GM21367 (cell line): ENCODE results near the gene FGFBP3.
"Not testable (repeated sequence)": the region's sequence is repeated elsewhere in the genome, so short reads cannot be mapped to it uniquely, and the experiment has no call there.

Source experiments
- ATAC-seq: cut with Tn5 transposase; IDR thresholded peaks from one replicate; pipeline ENCODE4 v1.9.1; 2021; ENCODE audit not compliant: unreplicated experiment

Gene FGFBP3

DNA sequence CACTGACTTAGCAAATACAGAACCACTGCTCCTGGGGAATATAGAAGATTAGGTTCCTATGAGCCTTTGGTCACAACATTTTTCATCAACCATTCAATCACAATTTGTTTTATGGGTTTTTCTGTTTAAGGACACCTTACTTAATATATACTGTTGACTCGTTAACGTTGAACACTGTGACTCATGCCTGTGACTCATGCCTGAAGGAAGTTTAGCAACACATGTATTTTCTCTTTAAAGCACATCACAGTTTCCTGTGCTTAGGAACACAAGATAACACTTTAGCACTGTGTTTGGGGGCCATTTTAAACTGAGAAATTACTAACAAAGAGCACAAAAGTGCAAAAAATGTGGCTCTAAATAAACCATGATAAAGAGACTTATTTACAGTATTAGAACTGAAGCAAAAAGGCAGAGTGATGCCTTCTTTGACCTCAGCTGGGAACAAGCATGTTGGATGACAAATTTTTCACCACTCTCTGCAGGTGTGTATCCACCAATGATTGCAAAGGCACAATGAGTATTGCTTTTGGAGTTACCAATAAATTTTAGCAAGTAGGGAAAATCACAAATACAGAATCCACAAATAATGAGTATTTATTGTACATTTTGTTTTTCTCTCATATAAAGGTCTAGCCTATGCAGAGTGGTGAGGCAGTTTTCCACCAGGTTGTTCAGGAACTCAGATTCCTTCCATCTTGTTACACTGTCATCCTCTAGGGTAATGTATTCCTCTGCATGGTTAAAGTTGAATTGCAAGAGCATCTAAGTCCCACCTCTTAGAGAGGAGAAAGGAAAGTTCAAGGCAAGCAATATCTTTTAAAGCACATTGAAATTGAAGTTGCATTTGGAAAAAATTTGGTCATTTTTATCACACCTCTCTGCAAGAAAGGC, 7.3 kb downstream of the FGFBP3 start:
- no peak for ATAC-seq

DNA sequence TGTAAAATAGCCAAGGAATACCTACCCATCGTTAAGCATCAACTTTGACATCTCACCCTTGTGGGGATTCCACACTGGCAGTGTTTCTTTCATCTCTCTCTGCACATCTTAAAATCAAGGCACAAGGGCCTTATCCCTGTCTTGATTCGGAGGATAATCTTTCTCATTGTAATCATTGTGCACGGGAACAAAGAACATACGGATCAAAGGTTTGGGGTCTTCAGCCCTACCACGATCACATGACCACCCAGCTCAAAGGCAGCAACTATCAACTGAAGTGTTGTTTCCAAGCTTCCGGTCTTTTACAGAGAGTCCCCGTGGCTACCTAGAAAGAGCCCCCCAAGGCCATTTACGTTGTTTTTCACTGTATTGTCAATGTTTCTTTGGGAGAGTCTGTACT, 11.9 kb downstream of the FGFBP3 start:
- ATAC-seq, result no peak

DNA sequence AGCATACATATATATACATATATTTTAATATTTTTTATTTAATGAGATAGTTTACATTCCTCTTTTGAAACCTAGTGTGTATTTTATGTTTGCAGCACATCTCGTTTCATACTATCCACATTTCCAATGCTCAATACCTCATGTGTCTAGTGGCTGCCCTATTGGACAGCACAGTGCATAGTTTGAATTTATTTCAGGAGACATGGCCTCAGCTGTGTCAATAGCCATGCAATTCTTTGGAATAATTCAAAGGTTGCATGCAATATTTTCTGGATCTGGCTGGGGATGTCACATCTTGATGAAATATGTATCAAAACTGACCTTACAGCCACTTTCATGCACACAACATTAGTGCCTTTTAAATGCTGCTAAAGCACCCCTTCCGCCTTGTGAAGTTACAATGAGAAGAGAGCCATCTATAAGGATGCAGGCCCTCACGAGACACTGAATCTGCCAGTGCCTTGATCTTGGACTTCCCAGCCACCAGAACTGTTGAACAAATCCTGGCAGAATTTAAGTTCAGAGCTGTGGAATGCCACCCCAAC, 13.0 kb downstream of the FGFBP3 start:
- no peak for ATAC-seq

DNA sequence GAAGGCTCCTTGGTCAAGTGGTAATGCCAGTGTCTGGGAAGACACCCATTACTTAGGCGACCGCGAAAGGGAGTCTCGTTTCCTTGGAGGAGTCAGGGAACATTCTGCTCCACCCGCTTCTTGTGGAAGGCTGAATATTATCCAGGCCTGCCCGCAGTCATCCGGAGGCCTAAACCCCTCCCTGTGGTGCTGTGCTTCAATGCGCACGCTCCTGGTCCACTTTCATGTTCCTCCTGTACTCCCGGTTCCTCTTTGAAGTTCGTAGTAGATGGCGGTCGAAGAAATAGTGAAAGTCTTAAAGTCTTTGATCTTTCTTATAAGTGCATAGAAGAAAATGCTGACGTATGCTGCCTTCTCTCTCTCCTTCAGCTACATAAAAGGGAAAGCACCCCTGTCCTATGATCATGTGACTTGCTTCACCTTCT, 15.0 kb downstream of the FGFBP3 start:
- not testable (repeated sequence) for ATAC-seq

DNA sequence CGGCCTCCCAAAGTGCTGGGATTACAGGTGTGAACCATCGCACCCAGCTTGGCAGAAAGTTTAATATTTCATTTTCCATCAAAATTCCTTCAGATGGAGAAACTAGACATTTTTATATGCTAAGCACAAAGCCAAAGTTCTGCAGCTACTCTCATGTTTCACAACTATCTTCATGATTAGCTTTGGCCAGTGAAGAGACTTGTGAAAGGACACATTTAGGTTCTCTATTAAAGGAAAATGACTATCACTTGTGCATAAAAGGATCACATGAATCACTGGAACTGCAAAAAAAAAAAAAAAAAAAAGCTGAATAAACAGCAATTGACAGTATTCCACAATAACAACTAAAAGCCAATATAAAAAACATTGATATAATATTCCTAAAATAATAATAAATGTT, 16.2 kb downstream of the FGFBP3 start:
- ATAC-seq, result no peak

DNA sequence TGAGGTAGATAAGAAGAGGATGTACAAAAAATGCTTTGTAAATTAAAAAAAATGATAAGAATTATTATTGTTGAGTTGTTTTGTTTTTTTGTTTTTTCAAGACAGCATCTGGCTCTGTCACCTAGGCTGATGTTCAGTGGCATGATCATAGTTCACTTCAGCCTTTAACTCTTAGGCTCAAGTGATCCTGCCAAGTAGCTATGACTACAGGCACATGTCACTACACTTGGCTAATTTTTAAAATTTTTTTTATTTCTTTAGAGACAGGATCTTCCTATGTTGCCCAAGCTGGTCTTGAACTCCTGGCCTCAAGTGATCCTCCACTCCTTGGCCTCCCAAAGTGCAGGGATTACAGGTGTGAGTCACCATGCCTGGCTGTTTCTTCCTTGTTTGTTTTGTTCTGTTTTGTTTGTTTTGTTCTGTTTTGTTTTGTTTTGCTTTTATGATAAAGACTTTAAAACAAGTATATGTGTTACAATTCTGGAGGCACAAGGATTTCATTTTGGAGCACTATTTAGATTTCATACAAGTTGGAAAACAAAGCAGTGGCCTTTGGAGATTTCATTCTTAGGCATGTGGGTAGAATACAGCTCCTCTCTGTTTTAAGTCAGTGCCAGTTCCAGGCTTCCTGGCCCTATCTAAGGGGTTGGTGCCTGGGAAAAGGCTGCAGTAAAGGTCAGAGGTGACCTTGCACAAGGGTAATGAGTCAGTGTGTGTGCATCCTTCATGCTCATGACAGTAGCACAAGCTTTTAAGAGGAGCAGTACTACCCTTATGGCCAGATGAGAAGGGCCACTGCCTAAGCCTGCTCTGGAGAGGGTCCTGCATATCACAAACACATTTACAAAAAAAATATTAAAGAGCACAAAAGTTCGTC, 17.9 kb downstream of the FGFBP3 start:
- ATAC-seq, result no peak

DNA sequence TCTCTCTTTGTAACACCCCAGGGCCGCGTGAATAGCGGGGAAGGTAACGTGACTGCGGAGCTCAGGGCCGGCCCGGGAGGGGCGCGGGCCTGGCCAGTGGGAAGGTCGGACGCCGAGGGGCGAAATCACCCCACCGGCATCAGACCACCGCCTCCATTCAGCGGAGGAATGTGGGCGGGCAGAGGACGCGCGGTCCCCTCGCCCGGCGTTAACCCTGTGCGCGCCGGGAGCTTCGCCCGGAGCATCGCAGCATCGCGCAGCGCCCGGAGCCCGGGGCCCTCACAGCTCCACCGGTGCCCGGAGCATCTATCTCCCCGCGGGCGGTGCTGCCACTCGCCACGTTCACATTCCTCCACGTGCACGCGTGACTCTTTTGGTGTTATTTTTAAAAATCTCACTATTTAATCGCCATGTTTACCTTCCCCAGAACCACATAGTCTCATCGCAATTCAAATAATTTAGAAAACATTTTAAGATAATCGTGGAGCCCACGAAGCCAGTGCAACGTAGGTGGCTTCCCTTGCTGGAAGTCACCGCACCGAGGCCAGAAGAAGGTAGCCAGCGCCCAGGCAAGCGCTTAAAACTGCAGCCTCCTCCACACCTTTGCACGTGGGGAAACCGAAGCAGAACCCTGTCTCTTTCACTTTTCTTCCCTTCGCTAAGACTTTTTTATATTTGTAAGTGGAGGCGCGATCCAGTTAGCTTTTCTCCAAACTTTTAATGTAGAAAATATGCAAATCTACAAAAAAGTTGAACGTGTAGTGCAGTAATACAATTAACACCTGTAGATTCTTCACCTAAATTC, 21.8 kb downstream of the FGFBP3 start:
- no peak for ATAC-seq

DNA sequence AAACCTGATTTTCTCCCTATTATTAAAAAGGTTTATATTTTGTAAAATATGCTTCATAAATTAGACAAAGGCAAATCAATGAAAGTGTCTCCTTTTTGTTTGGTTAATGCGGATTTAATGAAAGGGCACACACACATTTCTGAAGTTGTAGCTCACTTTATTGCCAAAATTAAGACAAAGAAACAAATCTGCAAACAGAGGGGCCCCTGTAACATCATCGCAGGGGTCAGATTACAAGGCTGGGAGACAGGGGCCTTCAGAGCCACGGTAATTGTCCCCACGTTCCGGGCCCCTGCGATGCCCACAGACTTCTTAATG, 22.4 kb downstream of the FGFBP3 start:
- no peak for ATAC-seq

DNA sequence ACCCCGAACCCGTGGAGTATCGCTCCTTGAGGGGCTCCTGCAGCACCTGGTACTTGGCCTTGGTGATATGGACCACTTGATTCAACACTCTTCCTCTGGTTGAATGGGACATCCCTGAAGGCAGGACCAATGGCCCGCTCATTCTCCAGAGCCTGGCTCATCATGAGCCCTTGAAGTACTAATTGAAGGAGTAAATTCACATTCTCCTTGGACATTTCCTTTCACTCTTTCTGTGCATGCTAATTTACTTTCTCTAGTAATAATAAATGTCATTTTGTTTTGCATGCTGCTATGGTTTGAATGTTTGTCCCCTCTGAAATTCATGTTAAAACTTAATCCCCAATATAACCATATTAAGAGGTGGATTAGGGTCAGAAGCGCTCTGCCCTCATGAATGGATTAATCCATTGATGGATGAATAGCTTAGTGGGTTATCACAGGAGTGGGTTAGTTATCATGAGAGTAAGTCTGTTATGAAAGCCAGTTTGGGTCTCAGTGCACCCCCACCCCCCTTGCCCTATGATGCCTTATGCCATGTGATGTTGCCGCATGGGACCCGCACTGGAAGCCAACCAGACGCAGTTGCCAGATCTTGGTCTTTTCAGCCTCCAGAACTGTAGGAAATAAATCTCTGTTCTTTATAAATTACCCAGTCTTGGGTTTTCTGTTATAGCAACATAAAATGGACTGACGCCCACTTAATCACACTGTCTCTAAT, 23.8 kb downstream of the FGFBP3 start:
- ATAC-seq, result no peak

DNA sequence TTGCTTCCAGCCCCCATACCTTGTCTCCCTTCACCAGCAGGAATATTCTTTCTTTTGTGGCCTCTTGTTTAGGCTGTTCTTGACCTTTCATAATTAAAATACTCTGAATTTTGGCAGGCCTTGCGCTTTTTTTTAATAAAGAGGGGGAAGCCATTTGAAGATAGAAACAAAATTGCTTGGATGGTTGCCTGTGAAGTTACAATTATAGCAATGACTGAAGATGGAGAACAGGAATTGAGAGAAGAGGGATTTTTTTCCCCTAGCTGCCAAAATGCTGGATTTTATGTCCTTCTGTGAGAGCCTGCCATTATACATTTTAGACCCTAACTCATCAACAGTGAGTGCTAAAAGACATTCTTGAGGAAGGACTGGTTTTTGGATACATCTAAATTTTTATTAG, 24.8 kb downstream of the FGFBP3 start:
- no peak for ATAC-seq

DNA sequence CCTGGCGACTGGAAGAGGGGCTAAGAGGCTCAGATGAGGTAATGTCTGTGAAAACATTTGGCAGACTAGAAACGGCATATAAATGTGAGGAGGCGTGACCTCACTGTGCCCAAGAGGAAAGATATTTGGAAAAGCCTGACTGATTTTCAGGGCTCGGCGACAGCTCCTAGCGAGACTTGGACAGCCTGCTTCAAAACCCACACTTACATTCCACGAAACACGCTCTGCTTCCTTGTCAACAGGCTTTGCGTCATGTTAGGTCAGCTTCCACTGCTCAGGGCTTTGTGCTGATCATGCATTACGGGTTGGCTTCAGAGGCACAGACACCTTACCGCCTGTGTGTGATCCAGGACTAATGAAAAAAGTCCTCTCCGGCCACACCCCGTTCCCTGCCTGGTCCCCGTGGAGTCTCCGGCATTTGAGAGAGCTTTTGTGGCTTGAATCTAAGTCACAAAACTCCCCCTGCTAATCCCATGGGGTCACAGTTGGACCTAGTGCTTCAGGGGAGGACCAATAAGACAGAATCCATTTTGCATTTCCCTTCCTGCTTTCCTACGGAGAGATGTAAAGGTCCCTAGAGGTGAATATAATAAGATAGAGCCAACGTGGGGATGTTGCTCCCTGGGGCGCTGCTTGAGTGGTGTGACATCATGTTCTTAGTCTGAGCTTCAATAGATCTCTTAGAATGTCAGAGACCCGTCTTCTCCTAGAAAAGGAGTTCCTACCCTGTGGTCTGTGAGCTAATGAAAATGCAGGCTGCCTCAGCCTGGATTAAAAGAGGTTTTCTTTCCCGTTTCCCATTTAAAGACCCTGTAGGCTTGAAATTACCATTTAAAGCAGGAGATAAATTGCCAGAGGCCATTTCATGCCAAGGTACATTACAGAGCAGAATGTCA, 25.5 kb downstream of the FGFBP3 start:
- no peak for ATAC-seq

DNA sequence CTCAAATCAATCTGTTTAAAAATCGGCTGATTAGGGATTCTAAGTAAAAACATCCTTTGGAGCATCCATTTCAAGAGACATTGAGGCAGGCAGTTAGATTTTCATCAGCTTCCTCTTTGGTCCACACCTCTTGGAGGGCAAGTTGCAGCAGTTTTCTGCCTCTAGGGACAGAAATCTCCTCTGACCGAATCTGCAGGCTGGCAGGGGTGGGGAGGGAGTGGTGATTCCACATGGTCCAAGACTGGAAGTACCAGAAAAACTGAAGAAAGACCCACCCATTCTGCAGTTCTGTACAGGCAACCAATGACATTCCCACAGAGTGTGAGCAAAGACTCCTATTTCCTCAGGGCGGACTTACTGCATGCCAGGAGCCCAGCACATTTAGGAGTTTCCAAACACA, 29.0 kb downstream of the FGFBP3 start:
- ATAC-seq, result no peak

DNA sequence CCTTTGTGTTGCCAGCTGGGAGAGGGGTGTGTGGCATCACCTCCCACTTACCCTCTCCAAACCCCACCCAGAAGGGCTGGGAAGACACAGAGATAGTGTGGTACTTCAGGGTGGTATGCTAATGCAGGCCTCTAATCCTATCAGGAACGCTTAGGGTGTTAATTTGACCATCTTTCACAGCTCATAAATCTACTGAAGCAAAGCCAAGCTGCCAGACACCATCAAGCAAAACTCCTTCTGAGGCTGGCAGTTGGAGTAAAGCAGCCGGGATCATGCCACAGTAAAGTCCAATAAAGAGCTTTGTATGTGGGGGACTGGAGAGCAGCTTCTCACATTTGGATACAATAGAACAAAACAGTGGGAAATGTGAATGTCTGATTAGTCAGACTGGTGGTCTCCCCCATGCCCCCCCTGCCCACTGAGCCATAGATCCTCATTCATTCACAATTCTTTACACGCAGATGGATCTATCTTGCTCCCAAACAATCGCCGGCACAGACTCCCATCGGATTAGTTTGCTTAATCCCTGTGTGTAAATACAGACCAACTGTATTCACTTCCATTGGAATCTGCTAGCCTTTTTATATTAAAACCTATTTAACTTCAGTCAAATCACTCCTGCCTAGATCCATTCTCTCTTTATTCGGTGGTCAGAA, 29.6 kb downstream of the FGFBP3 start:
- no peak for ATAC-seq

DNA sequence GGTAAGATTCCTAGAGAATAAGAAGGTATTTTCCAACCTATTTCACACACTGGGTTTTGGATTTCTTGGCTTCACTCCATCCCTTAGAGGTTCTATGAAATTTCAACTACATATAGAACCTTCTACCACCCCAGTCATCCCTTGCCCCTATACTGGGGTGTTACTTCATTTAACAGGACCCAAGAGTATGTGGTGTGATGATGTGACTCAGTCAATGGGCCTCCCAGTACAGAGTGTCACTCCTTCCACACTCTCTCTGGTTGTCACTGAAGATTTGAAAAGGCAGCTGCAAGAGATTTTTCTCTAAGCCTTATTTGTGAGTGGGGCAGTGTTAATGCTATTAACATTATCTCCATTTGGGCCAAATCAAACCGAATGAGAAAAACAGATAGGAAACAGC, 33.5 kb downstream of the FGFBP3 start:
- ATAC-seq, result no peak

DNA sequence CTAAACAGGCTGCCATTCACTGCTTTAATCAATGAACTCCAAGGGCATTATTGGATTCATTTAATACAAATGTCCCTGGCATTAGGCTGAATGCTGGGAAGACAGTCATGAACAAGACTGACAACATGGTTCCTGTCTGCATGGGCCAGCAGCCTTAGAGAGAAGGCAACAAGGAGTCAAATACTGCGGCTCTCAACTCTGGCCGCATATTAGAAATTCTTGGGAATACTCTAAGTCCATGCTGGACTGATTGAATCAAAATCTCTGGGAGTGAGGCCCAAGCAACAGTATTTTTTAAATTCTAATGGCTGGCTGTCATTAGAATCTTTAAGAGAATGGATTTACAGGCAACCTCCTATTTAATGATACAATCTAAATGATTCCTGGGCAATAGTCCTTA, 34.1 kb downstream of the FGFBP3 start:
- no peak for ATAC-seq

DNA sequence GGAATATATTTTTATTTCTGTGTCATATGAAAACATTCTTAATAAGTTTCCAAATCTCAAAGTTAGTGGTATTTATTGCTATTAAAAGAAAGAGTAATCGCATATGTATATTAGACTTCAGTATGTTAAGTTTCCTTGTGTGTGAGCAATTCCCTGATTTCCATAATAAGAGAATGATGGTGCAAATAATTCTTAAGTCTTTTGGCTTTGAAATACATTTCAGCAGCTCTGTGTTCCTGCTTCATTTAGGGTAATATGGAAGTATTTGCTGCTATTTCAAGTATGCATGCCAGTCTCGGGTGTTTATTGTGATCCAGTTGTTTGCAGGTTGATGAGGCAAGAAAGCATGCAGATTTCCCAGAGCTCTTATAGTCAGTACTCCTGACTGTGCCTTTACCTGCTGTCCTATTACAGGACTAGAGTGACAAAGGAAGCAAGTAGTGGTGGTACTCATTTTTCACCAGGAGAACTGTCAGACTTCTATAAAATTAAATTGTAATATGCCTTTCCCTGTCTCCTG, 43.7 kb downstream of the FGFBP3 start:
- no peak for ATAC-seq

DNA sequence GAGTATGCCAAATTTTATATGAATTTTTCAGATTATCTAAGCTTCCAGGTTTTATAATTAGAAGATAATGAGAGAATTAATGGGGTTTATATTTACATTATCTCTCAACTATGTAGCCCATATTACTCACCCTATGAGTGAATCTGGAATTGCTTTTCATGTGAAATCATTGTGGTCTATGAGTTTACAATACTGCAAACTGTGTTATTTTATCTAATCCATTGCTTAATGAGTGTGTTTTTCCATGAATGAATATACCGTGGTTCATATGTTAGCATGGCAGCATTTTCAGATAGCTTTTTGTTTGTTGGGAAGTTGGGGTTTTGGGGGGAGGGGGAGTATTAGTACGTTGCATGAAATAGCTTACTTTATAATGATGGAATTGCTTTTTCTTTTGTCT, 44.5 kb downstream of the FGFBP3 start:
- no peak for ATAC-seq

DNA sequence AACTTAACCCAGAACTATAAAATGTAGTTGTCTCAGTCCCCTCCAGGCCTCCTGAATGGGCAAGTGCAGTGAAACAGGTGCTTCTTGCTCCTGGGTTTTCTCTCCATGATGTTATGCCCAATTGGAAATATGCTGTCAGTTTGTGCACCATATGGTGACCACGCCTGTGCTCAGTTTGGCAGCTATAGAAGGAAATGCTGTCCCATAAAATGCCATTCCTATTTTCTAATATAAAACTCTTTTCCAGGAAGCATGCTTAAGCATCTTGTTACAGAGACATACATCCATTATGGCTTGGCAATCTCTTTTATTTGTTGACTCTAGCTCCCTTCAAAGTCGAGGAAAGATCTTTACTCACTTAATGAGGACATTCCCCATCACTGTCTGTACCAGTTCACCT, 45.2 kb downstream of the FGFBP3 start:
- ATAC-seq, result no peak

DNA sequence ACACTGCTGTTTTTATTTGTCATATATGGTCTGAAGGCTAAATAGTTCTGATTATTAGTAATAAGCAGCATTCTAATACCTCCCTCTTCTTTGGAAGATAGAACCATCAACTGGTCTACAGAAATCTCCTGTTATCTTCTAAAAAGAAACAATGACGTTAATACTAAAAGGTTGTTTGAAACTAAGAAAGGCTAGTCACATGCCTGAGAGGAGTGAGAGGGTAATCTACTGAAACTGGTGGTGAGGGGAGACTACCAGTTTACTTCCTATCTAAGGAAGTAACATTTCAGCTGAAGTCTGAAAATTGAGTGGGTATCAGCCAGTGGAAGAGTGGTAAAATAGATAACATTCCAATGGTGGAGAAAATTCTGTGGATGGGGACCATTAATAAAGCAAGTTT, 48.4 kb downstream of the FGFBP3 start:
- no peak for ATAC-seq
